Measurements from ENCODE around the gene SLC25A33. TPM values are rescaled to one million over a fixed set of nuclear protein-coding genes. Genes with fewer than 3 reads are reported as not detected.

SLC25A33 gene
- total RNA-seq, 1 experiment from 2014 or later = 11.8 TPM

- no peaks in the 10 kb centered on the region for H3K27me3 ChIP-seq (ENCODE audit: low read length)
- H3K27ac ChIP-seq (ENCODE audit: low read length) = no peak overlapping the region
- no peaks in the 10 kb centered on the region for H3K9me3 ChIP-seq (ENCODE audit: low read length)
- H3K79me2 ChIP-seq (ENCODE audit: low read length) = no peaks in the 10 kb centered on the region
- H3K4me1 ChIP-seq (ENCODE audit: insufficient read depth, low read length) = no peaks in the 10 kb centered on the region
- no peaks in the 10 kb centered on the region for H3K9me2 ChIP-seq (replicated peaks; ENCODE audit: low read length)
- H4K20me1 ChIP-seq (ENCODE audit: low read length) = no peaks in the 10 kb centered on the region
- H3K9ac ChIP-seq (ENCODE audit: low read length) = no peak overlapping the region
- ChIA-PET CTCF (no interaction called here), POLR2A (ENCODE audit: unreplicated experiment) (no interaction called here)
- ATAC-seq = no peak
- H3K4me3 ChIP-seq (ENCODE audit: low read length) = no peak overlapping the region
- no peak overlapping the region for H3K4me2 ChIP-seq (ENCODE audit: low read length)
- DNase-seq = no peak
- no peaks in the 10 kb centered on the region for H3F3A ChIP-seq (ENCODE audit: low read length, unreplicated experiment)
- no peaks in the 10 kb centered on the region for H3K36me3 ChIP-seq (ENCODE audit: low read depth, low read length)
- no peak overlapping the region for H2AFZ ChIP-seq (ENCODE audit: low read length)
- no TSS peak for BruUV-seq (replicated peaks)
- TF ChIP-seq CTCF (conservative IDR thresholded peaks at IDR 0.05; ENCODE audit: low read depth, low read length) = no peak
- no peak for TF ChIP-seq EZH2 (IDR thresholded peaks at IDR 0.05; ENCODE audit: low read length, unreplicated experiment)
- TF ChIP-seq EZH2phosphoT487 (IDR thresholded peaks at IDR 0.05; ENCODE audit: borderline replicate concordance, low read length) = no peak
- intact Hi-C loops (cut with micrococcal nuclease) = no loop called here
Measured at GRCh38 chr1:9518454-9518998, 20.7 kb upstream of the SLC25A33 start.

- no peak overlapping the region for H3K4me3 ChIP-seq (ENCODE audit: low read length)
- CTCF ChIA-PET = no interaction called here
- H2AFZ ChIP-seq (ENCODE audit: low read length) = no peak overlapping the region
- no peak for ATAC-seq
- no peaks in the 10 kb centered on the region for H3F3A ChIP-seq (ENCODE audit: low read length, unreplicated experiment)
- no peaks in the 10 kb centered on the region for H3K4me1 ChIP-seq (ENCODE audit: insufficient read depth, low read length)
- no peak for TF ChIP-seq EZH2phosphoT487 (IDR thresholded peaks at IDR 0.05; ENCODE audit: borderline replicate concordance, low read length)
- no peak for TF ChIP-seq CTCF (conservative IDR thresholded peaks at IDR 0.05; ENCODE audit: low read depth, low read length)
- DNase-seq = no peak
- POLR2A ChIA-PET (ENCODE audit: unreplicated experiment) = no interaction called here
- H3K36me3 ChIP-seq (ENCODE audit: low read depth, low read length) = no peaks in the 10 kb centered on the region
- intact Hi-C loops (cut with micrococcal nuclease) = no loop called here
- no peak overlapping the region for H3K9ac ChIP-seq (ENCODE audit: low read length)
- no peak overlapping the region for H3K4me2 ChIP-seq (ENCODE audit: low read length)
- no peak overlapping the region for H3K27ac ChIP-seq (ENCODE audit: low read length)
- BruUV-seq (replicated peaks) = no TSS peak
- H4K20me1 ChIP-seq (ENCODE audit: low read length) = no peaks in the 10 kb centered on the region
- no peaks in the 10 kb centered on the region for H3K9me2 ChIP-seq (replicated peaks; ENCODE audit: low read length)
- H3K79me2 ChIP-seq (ENCODE audit: low read length) = no peaks in the 10 kb centered on the region
- H3K9me3 ChIP-seq (ENCODE audit: low read length) = no peaks in the 10 kb centered on the region
- H3K27me3 ChIP-seq (ENCODE audit: low read length) = no peaks in the 10 kb centered on the region
Measured at GRCh38 chr1:9520411-9520810, 18.9 kb upstream of the SLC25A33 start.

- ChIA-PET CTCF (no interaction called here), POLR2A (ENCODE audit: unreplicated experiment) (no interaction called here)
- Histone ChIP-seq H2AFZ (ENCODE audit: low read length) (no peak overlapping the region), H3K79me2 (ENCODE audit: low read length) (no peaks in the 10 kb centered on the region), H3K9me3 (ENCODE audit: low read length) (no peaks in the 10 kb centered on the region), H3K27ac (ENCODE audit: low read length) (no peak overlapping the region), H3K9me2 (replicated peaks; ENCODE audit: low read length) (no peaks in the 10 kb centered on the region), H3K36me3 (ENCODE audit: low read depth, low read length) (no peaks in the 10 kb centered on the region), H3K4me1 (ENCODE audit: insufficient read depth, low read length) (no peaks in the 10 kb centered on the region), H3K9ac (ENCODE audit: low read length) (no peak overlapping the region), H3K4me3 (ENCODE audit: low read length) (no peak overlapping the region), H3K27me3 (ENCODE audit: low read length) (no peaks in the 10 kb centered on the region), H3K4me2 (ENCODE audit: low read length) (no peak overlapping the region), H3F3A (ENCODE audit: low read length, unreplicated experiment) (no peaks in the 10 kb centered on the region), H4K20me1 (ENCODE audit: low read length) (no peaks in the 10 kb centered on the region)
- DNase-seq (peak; percentile 24), ATAC-seq (no peak)
- intact Hi-C loops (cut with micrococcal nuclease) = no loop called here
- no peak for TF ChIP-seq CTCF (conservative IDR thresholded peaks at IDR 0.05; ENCODE audit: low read depth, low read length)
- TF ChIP-seq EZH2 (IDR thresholded peaks at IDR 0.05; ENCODE audit: low read length, unreplicated experiment) = no peak
- no peak for TF ChIP-seq EZH2phosphoT487 (IDR thresholded peaks at IDR 0.05; ENCODE audit: borderline replicate concordance, low read length)
- BruUV-seq (replicated peaks) = no TSS peak
Measured at GRCh38 chr1:9529190-9529589, 10.1 kb upstream of the SLC25A33 start.

Data from PC-3 (cell line).